Epidermal melanocyte (primary cell): ENCODE results near the gene TMEM25.
"Not testable (repeated sequence)": the region's sequence is repeated elsewhere in the genome, so short reads cannot be mapped to it uniquely, and the experiment has no call there.

Experiments
- DNase-seq: peaks from one replicate; pipeline ENCODE4 v3.0.0; 2011; ENCODE audit warnings: low spot score; ENCODE audit not compliant: insufficient read length

Gene TMEM25

GRCh38 chr11:118532091-118532490, 1.1 kb downstream of the TMEM25 start:
- no peak for DNase-seq

DNA sequence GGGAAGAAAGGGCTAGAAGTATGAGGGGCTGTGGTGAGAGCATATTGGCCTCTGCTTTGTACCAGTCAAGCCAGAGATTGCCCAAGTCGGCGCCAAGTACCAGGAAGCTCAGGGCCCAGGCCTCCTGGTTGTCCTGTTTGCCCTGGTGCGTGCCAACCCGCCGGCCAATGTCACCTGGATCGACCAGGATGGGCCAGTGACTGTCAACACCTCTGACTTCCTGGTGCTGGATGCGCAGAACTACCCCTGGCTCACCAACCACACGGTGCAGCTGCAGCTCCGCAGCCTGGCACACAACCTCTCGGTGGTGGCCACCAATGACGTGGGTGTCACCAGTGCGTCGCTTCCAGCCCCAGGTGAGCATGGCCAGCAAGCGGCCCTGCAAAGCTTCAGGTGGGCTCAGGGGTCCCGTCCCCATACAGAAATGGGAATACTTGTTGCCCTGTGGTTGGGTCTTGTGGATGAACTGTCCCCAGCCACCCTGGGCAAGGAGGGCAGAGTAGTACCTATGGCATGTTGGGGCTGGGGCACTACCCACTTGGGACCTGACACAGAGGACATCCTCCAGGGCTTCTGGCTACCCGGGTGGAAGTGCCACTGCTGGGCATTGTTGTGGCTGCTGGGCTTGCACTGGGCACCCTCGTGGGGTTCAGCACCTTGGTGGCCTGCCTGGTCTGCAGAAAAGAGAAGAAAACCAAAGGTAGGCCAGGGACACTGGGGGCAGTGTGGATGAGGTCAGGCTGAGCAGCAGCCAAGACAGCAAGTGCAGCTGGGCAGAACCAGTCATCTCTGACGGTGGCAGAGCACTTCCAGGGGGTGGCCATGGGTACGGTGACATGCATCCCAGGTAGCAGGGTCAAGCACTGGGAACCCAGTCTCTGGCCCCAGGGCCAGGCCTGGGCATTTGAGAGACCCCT, 2.1 kb downstream of the TMEM25 start:
- DNase-seq = no peak

- peak; percentile 79 for DNase-seq
These were observed 3.1 kb downstream of the TMEM25 start for GRCh38 chr11:118533769-118534729.

DNA sequence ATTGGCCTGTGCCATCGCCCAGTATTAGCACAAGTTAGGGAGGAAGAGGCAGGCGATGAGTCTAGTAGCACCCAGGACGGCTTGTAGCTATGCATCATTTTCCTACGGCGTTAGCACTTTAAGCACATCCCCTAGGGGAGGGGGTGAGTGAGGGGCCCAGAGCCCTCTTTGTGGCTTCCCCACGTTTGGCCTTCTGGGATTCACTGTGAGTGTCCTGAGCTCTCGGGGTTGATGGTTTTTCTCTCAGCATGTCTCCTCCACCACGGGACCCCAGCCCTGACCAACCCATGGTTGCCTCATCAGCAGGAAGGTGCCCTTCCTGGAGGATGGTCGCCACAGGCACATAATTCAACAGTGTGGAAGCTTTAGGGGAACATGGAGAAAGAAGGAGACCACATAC, 4.3 kb downstream of the TMEM25 start:
- DNase-seq = no peak

GRCh38 chr11:118536726-118537125, 5.7 kb downstream of the TMEM25 start:
- no peak for DNase-seq

GRCh38 chr11:118537409-118537980, 6.5 kb downstream of the TMEM25 start:
- no peak for DNase-seq

DNA sequence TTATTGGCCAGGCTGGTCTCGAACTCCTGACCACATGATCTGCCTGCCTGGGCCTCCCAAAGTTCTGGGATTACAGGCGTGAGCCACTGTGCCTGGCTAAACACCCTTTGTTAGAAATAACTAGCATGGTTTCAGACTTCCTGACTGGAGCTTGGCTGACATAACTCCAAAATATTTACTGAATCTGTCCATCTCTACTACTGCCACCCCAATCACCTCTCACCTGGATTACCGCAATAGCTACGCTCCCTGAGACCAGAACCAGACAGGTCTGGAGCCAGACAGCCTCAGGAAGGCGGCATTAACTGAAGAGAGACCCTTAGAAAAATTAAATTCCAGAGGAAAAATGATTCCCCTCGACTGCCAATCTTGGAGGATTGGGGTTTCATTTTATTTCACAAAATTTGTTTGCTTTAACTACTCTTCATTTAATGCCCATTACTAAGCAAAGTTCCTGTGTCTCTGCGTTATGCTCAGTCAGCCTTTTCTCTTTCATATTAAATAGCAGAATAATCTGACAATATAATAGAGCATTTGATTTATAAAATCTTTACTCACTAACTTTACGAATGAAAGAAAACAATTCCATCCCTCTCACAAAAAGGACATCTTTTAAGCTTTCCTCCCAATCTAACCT, 13.1 kb downstream of the TMEM25 start:
- DNase-seq = no peak

DNA sequence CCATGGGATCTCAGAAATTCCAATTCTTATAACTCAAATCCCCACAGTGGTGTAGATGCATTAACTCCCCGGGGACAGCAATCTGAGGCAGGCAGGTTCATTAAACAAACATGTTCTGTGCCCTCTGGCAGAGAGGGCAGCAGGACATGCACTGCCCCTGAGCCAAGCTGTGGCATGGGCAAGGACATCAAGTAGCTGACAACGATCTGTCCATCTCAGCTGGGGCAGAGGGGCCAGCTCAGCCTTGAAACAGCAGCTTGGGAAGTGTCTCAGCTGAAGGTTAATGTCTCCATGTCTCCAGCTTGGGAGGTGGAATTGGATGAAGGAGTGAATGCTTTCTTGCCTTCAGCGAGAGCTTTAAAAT, 13.6 kb downstream of the TMEM25 start:
- no peak for DNase-seq

DNA sequence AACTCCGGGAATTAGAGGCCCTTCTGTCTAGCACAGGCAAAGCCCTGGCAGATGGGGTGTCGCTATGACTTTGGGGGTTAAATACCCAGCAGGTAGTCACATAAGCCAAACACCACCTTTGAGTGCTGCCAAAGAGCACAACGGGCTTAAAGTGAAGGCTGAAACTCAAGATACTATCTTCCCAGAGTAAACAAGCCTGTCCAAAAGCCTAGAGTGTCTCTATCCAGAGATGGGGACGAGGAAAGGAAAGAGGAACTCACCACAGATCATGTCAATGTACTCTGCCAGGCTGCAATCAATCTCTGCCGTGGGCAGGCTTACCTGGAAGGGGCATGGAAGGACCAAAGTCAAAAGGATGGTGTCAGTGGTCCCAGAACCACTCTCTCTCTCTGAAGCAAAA, 14.5 kb downstream of the TMEM25 start:
- no peak for DNase-seq

GRCh38 chr11:118547132-118547531, 16.1 kb downstream of the TMEM25 start:
- DNase-seq = no peak

DNA sequence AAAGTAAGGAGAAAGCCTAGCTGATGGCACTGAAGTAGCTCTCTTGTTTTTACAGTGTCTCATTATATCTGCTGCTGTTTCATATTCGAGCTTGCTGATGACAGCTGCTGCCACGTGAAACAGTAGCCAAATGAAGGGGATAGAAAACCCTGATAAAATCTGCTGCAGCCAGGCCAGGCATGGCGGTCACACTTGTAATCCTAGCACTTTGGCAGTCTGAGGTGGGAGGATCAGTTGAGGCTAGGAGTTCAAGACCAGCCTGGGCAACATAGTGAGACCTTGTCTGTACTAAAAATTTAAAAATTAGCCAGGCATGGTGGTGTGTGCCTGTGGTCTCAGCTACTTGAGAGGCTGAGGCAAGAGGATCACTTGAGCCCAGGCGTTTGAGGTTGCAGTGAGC, 21.3 kb downstream of the TMEM25 start:
- DNase-seq = no peak

DNA sequence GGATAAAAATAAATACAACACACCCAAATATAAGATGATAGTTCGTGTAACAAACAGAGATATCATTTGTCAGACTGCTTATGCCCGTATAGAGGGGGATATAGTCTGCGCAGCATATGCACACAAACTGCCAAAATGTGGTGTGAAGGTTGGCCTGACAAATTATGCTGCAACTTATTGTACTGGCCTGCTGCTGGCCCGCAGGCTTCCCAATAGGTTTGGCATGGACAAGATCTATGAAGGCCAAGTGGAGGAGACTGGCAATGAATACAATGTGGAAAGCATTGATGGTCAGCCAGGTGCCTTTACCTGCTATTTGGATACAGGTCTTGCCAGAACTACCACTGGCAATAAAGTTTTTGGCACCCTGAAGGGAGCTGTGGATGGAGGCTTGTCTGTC, 29.8 kb downstream of the TMEM25 start:
- no peak for DNase-seq

DNA sequence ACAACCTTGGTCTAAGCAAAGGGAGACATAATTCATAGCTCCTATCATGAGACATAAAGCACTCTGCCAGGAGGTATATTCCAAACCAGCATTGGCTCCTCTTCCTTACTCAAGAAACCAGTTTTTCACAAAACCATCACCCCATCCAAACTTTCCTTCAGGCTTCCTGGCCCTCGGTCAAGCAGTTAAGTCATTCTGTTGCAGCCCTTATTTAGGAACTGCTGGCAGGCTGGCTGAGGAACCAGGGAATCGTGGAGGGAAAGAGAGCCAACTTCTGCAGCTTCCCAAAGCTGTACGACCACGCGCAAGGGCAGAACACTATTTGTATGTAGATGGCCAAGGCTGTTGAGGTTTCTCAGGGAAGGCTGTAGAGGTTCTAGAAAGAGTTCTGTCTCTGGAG, 34.1 kb downstream of the TMEM25 start:
- DNase-seq = no peak

GRCh38 chr11:118569670-118570069, 38.7 kb downstream of the TMEM25 start:
- no peak for DNase-seq

- no peak for DNase-seq
These were observed 39.8 kb downstream of the TMEM25 start for GRCh38 chr11:118570787-118571186.

GRCh38 chr11:118571701-118572060, 40.7 kb downstream of the TMEM25 start:
- DNase-seq = not testable (repeated sequence)

DNA sequence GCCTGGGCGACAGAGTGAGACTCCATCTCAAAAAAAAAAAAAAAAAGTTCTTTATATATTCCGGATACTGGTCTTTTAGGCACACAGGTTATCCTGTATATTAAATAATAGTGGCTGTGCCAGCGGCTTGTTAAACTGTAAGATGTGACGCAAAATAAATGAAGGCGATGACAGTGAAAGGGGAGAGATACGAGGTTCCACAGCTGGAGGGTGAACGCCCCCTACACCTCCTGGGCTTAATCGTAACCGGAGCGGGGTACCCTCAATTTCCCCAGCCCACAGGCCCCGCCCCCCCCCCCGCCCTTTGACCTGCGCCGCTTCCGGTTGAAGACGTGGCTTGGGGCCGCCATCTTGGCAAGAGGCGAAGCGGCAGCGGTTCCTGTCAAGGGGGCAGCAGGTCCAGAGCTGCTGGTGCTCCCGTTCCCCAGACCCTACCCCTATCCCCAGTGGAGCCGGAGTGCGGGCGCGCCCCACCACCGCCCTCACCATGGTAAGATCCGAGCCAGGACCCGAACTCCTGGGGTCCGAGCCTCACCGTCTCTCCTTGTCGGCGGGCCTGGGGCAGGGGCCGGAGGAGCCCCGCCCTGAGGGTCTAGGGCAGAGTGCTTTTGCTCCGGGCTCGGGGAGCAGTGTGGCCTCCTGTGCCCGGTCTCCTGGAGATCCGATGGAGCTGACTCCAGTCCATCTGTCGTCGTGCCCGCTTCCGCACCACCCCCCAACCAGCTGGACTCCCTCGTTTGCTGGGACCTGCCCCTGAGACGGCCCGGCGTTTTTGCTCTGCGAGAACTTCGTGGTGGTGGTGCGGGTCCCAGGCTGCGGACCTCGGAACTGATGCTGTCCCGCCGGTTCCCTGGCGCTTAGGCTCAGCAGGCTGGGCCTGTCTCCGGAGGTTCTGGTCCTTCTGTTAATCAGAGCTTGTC, 41.3 kb downstream of the TMEM25 start, which contains the start of gene ARCN1:
Gene ARCN1, plus strand, starts transcription at position 349 of the 920 bp plus-strand sequence. Its CDS starts 139 bp downstream, at position 488.
- peak; percentile 73 for DNase-seq

- no peak for DNase-seq
These were observed 42.1 kb downstream of the TMEM25 start for GRCh38 chr11:118572981-118573550.

GRCh38 chr11:118574636-118575035, 43.6 kb downstream of the TMEM25 start:
- no peak for DNase-seq

- DNase-seq = not testable (repeated sequence)
These were observed 47.0 kb downstream of the TMEM25 start for GRCh38 chr11:118577995-118578394.
